Measurements from ENCODE around the gene ADAM17. TPM values are rescaled to one million over a fixed set of nuclear protein-coding genes. Genes with fewer than 3 reads are reported as not detected.

The ADAM17 gene
- total and polyA plus RNA-seq, 2 of the 13 experiments (the other 11 are each of a cell fraction or from before 2014, with no cell fraction given), result 6.5 to 33.4 TPM

GRCh38 chr2:9492927-9493326 is 62.7 kb downstream of the ADAM17 start:
- no peak for ATAC-seq
- no peak for TF ChIP-seq ZNF251 (CRISPR knock-in tag; IDR thresholded peaks at IDR 0.05)
- no peak for TF ChIP-seq PAX8 (CRISPR knock-in tag; IDR thresholded peaks at IDR 0.05; ENCODE audit: borderline replicate concordance)
- no peak for TF ChIP-seq PBX3 (CRISPR knock-in tag; IDR thresholded peaks at IDR 0.05; ENCODE audit: borderline replicate concordance)
- no peak for TF ChIP-seq ZNF484 (CRISPR knock-in tag; IDR thresholded peaks at IDR 0.05; ENCODE audit: borderline replicate concordance, low read depth)
- TF ChIP-seq PHF20 (CRISPR knock-in tag; IDR thresholded peaks at IDR 0.05), result no peak
- no peak for TF ChIP-seq HDAC6 (IDR thresholded peaks at IDR 0.05; ENCODE audit: low read depth, low read length)
- no peak for TF ChIP-seq MAFK (conservative IDR thresholded peaks at IDR 0.05 in 1 of 2, IDR thresholded peaks at IDR 0.05 in 1 of 2; ENCODE audit: low read length in 2 of 2)
- TF ChIP-seq GLMP (CRISPR knock-in tag; IDR thresholded peaks at IDR 0.05; ENCODE audit: borderline replicate concordance), result no peak
- TF ChIP-seq RFX5 (IDR thresholded peaks at IDR 0.05; ENCODE audit: low read depth, low read length), result no peak
- no peak for TF ChIP-seq ZNF609 (CRISPR knock-in tag; IDR thresholded peaks at IDR 0.05; ENCODE audit: borderline replicate concordance)
- no peak for TF ChIP-seq ZNF331 (CRISPR knock-in tag; IDR thresholded peaks at IDR 0.05)
- no peak for TF ChIP-seq TBX3 (IDR thresholded peaks at IDR 0.05; ENCODE audit: borderline replicate concordance)
- no peak for TF ChIP-seq PPARG (CRISPR knock-in tag; conservative IDR thresholded peaks at IDR 0.05)
- no peak for TF ChIP-seq STAT6 (CRISPR knock-in tag; IDR thresholded peaks at IDR 0.05; ENCODE audit: borderline replicate concordance)
- TF ChIP-seq GTF3A (CRISPR knock-in tag; conservative IDR thresholded peaks at IDR 0.05), result no peak

More at GRCh38 chr2:9492927-9493326, 62.7 kb downstream of the ADAM17 start:
- DNase-seq (ENCODE audit: low spot score) (no peak), FAIRE-seq (peak; percentile 4)
- ChIA-PET CTCF (ENCODE audit: low intra/inter-chr PET ratio, low total read pairs) (no interaction called here), POLR2A (interaction anchor here (0.8 kb wide), 1 partner anchor 13 kb away, joined by 3 read pairs; no protein-coding TSS in a partner anchor)
- Histone ChIP-seq H3K79me2 (ENCODE audit: insufficient read depth, low read length) (no peaks in the 10 kb centered on the region), H4K20me1 (ENCODE audit: insufficient read depth, low read length) (no peaks in the 10 kb centered on the region), H3K27ac (ENCODE audit: extremely low read length, insufficient read depth, low read length) (no peak overlapping the region), H3K9me3 (ENCODE audit: low read length) (no peaks in the 10 kb centered on the region), H3K9ac (ENCODE audit: insufficient read depth, low read depth, low read length) (no peak overlapping the region), H3K27me3 (ENCODE audit: control insufficient read depth in 1 of 2, insufficient read depth in 2 of 2, low read length in 2 of 2) (no peaks in the 10 kb centered on the region), H2AFZ (ENCODE audit: low read length) (no peak overlapping the region), H3K4me1 (ENCODE audit: insufficient read depth, low read length) (peaks cover 21% of the 10 kb centered on the region), H3K36me3 (replicated peaks in 1 of 2; ENCODE audit: control insufficient read depth in 1 of 2, insufficient read depth in 2 of 2, low read length in 2 of 2) (peaks cover 35 to 84% of the 10 kb centered on the region in 2 experiments), H3K4me2 (ENCODE audit: low read depth, low read length) (no peak overlapping the region), H3K4me3 (replicated peaks in 1 of 3; ENCODE audit: insufficient read depth in 1 of 3, low read depth in 2 of 3, low read length in 3 of 3) (no peak overlapping the region)
- in situ Hi-C loops (cut with HindIII; ENCODE audit: extremely low pct_ligation_motif_present, low pct_unique_long_range_greater_than_20kb) (no loop called here), intact Hi-C loops (cut with micrococcal nuclease; ENCODE audit: unreplicated experiment) (loop anchor here (5.0 kb wide), 1 partner anchor 44 kb away; no protein-coding TSS in a partner anchor)
- WGBS (ENCODE audit: low lambda C conversion rate), result 94% methylated on average over 2 of the region's 2 CpGs
- BruUV-seq (replicated peaks), result no TSS peak
